H1 (cell line): ENCODE measurements around the gene ZMIZ1. TPM values are rescaled to one million over a fixed set of nuclear protein-coding genes. Genes with fewer than 3 reads are reported as not detected.

Experiments
- CBX5 ChIP-seq: fragments of 300-800, 300-1000 bp; sonication (generic); IDR thresholded peaks from 2 replicates; pipeline ENCODE4 v1.7.1; 2016; ENCODE audit warnings: antibody characterized with exemption, low read length, low read depth
- HDAC2 ChIP-seq, 2 experiments: fragments of 300-600 bp in 1 of 2; sonication (generic) in 1 of 2; IDR thresholded peaks; 2 replicates each; pipeline ENCODE4 v1.6.1; 2011 to 2012; ENCODE audit warnings: low read depth in 2 of 2, low read length in 2 of 2, mild to moderate bottlenecking in 2 of 2, moderate library complexity in 2 of 2, borderline replicate concordance in 1 of 2, inconsistent platforms in 1 of 2
- polyA plus RNA-seq, 7 experiments: library from polyadenylated mRNA; depleted of rRNA in 3 of 7; stranded (reverse) in 5 of 7; unstranded in 2 of 7; fragments of >200 nt in 5 of 7; fragments of 200-250 nt in 2 of 7; gene quantifications; 1 replicate in 5 of 7; 2 replicates in 1 of 7; 4 replicates in 1 of 7; pipeline versions ENCODE4 v1.2.1 to v1.2.3, GENCODE V29; 2011 to 2013; ENCODE audit warnings: missing spikeins in 2 of 7, mixed read lengths in 2 of 7
- total RNA-seq: library from RNA; stranded (reverse); fragmentation: NEBNext Ultra II Directional; extraction: Animal tissue kit (Norgen Biotek cat#: 25700); gene quantifications from 2 replicates; pipeline ENCODE4 v1.2.1, GENCODE V29; 2021
- TF ChIP-seq, protein P1 (sequence below): IDR thresholded peaks from 2 replicates; pipeline ENCODE4 v1.6.1; 2011; ENCODE audit warnings: low read length, improper control_type of control experiment

Gene ZMIZ1
- total and polyA plus RNA-seq, 2 of the 8 experiments (the other 6 are each of a cell fraction or from before 2014, with no cell fraction given): 8.1 to 28.0 TPM

DNA sequence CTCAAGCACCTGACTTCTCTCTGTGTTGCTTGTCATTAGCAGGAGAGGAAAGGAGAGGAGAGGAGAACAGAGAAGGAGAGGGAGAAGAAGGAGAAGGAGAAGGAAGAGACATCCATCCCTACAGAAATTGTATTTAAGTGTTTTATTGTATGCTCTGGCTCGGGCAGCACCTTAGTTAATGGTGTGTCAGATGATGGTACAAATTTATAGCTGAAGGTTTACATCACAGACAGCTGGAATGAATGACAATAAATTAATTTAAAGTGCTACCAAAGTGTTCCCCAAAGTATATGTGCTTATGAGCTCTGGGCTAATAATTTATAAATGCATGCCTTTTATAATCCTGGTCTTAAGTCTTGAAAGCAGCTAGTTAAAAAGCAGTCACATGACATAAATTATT lies 38.1 kb upstream of the ZMIZ1 start (continued):
- TF ChIP-seq, protein P1, sequence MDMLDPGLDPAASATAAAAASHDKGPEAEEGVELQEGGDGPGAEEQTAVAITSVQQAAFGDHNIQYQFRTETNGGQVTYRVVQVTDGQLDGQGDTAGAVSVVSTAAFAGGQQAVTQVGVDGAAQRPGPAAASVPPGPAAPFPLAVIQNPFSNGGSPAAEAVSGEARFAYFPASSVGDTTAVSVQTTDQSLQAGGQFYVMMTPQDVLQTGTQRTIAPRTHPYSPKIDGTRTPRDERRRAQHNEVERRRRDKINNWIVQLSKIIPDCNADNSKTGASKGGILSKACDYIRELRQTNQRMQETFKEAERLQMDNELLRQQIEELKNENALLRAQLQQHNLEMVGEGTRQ: no peak
- TF ChIP-seq CBX5 (no peak), HDAC2 (IDR thresholded peaks at IDR 0.05; ENCODE audit: borderline replicate concordance in 1 of 2, low read depth in 2 of 2, low read length in 2 of 2) (no peak)
- TF ChIP-seq, all 59 proteins: peak for 0
